OCI-LY1 (cell line): ENCODE results near the gene DNAH11.

ENCODE experiments used
- H2AFZ ChIP-seq: fragments of 200-600 bp; sonication (generic), shearing (Covaris generic); 2 replicates; pipeline ENCODE4 v1.6.0; 2014; ENCODE audit warnings: antibody characterized with exemption, mild to moderate bottlenecking, low read length
- H3F3A ChIP-seq: fragments of 200-600 bp; sonication (generic), shearing (Covaris generic); 2 replicates; pipeline ENCODE4 v1.6.0; 2014; ENCODE audit warnings: mild to moderate bottlenecking, antibody characterized with exemption, low read length, moderate library complexity; ENCODE audit not compliant: insufficient read depth
- H3K27ac ChIP-seq: fragments of 200-600 bp; sonication (generic); 2 replicates; pipeline ENCODE4 v1.5.1; 2014; ENCODE audit warnings: low read length, mixed run types, mild to moderate bottlenecking, low read depth; ENCODE audit not compliant: poor library complexity, severe bottlenecking
- H3K27me3 ChIP-seq: fragments of 200-600 bp; sonication (generic); 2 replicates; pipeline ENCODE4 v1.6.0; 2014; ENCODE audit warnings: antibody characterized with exemption, mild to moderate bottlenecking, low read length, moderate library complexity; ENCODE audit not compliant: insufficient read depth
- H3K36me3 ChIP-seq: fragments of 200-600 bp; sonication (generic); 2 replicates; pipeline ENCODE4 v1.6.1; 2014; ENCODE audit warnings: mild to moderate bottlenecking, antibody characterized with exemption, low read length, moderate library complexity, mixed read lengths; ENCODE audit not compliant: insufficient read depth
- H3K4me1 ChIP-seq: fragments of 200-600 bp; sonication (generic); 2 replicates; pipeline ENCODE4 v1.5.1; 2014; ENCODE audit warnings: mild to moderate bottlenecking, low read length, moderate library complexity; ENCODE audit not compliant: insufficient read depth, severe bottlenecking
- H3K4me2 ChIP-seq: fragments of 200-600 bp; sonication (generic), shearing (Covaris generic); 2 replicates; pipeline ENCODE4 v1.6.1; 2014; ENCODE audit warnings: low read length
- H3K4me3 ChIP-seq: fragments of 200-600 bp; sonication (generic); 2 replicates; pipeline ENCODE4 v1.5.1; 2014; ENCODE audit warnings: low read length, low read depth, mild to moderate bottlenecking, mixed read lengths; ENCODE audit not compliant: poor library complexity, severe bottlenecking
- H3K79me2 ChIP-seq: fragments of 200-600 bp; shearing (Covaris generic); 2 replicates; pipeline ENCODE4 v1.6.1; 2016; ENCODE audit warnings: mixed run types, low read length, mixed read lengths; ENCODE audit not compliant: insufficient read depth
- H3K9ac ChIP-seq: fragments of 200-600 bp; sonication (generic), shearing (Covaris generic); 2 replicates; pipeline ENCODE4 v1.6.1; 2014; ENCODE audit warnings: mild to moderate bottlenecking, low read length, mixed read lengths
- H3K9me2 ChIP-seq: fragments of 200-600 bp; sonication (generic), shearing (Covaris generic); 2 replicates; pipeline ENCODE4 v1.6.1; 2014; ENCODE audit warnings: low read depth, mild to moderate bottlenecking, low read length, mixed read lengths
- H3K9me3 ChIP-seq: fragments of 200-600 bp; shearing (Covaris generic); 2 replicates; pipeline ENCODE4 v1.6.1; 2014; ENCODE audit warnings: low read length, mixed read lengths
- H4K20me1 ChIP-seq: fragments of 200-600 bp; sonication (generic), shearing (Covaris generic); 2 replicates; pipeline ENCODE4 v1.6.0; 2016; ENCODE audit warnings: mild to moderate bottlenecking, low read length; ENCODE audit not compliant: insufficient read depth
- EZH2 ChIP-seq: fragments of 200-600 bp; sonication (generic), shearing (Covaris generic); IDR thresholded peaks from 2 replicates; pipeline ENCODE4 v1.8.0; 2017; ENCODE audit warnings: borderline replicate concordance, mixed run types, mild to moderate bottlenecking, antibody characterized with exemption, low read length, moderate library complexity, mixed read lengths
- TF ChIP-seq, protein P1 (sequence below): fragments of 200-600 bp; sonication (generic), shearing (Covaris generic); IDR thresholded peaks from 2 replicates; pipeline ENCODE4 v1.5.1; 2017; ENCODE audit warnings: mild to moderate bottlenecking, antibody characterized with exemption, low read length, moderate library complexity, mixed read lengths

The DNAH11 gene

DNA sequence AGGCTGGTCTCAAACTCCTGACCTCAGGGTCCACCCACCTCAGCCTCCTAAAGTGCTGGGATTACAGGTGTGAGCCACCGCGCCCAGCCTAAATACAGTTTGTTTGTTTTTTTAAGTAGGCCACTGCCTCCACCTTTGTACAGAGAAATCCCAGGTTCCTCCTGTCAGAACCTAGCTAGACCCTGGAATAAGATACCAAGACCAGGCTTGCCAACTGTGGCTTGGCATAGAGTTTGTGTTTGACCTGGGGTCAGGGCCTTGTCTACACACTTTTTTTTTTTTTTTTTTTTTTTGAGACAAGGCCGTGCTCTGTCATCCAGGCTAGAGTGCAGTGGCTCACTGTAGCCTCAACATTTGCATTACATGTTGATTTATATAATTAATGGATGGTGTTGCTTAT lies 34.3 kb upstream of the DNAH11 start:
- H3K9me2 ChIP-seq: no peaks in the 10 kb centered on the region
- no peaks in the 10 kb centered on the region for H3K4me1 ChIP-seq
- no peak overlapping the region for H2AFZ ChIP-seq
- TF ChIP-seq, protein P1, sequence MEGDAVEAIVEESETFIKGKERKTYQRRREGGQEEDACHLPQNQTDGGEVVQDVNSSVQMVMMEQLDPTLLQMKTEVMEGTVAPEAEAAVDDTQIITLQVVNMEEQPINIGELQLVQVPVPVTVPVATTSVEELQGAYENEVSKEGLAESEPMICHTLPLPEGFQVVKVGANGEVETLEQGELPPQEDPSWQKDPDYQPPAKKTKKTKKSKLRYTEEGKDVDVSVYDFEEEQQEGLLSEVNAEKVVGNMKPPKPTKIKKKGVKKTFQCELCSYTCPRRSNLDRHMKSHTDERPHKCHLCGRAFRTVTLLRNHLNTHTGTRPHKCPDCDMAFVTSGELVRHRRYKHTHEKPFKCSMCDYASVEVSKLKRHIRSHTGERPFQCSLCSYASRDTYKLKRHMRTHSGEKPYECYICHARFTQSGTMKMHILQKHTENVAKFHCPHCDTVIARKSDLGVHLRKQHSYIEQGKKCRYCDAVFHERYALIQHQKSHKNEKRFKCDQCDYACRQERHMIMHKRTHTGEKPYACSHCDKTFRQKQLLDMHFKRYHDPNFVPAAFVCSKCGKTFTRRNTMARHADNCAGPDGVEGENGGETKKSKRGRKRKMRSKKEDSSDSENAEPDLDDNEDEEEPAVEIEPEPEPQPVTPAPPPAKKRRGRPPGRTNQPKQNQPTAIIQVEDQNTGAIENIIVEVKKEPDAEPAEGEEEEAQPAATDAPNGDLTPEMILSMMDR: no peak
- no peak for TF ChIP-seq EZH2
- no peak overlapping the region for H3K4me2 ChIP-seq
- H3K9ac ChIP-seq: no peak overlapping the region
- H3K36me3 ChIP-seq: peaks cover 39% of the 10 kb centered on the region
- no peaks in the 10 kb centered on the region for H4K20me1 ChIP-seq
- H3F3A ChIP-seq: no peaks in the 10 kb centered on the region
- H3K9me3 ChIP-seq: 0 out of 2 replicates have a peak, but pooled peaks cover 7% of the 10 kb centered on the region
- no peak overlapping the region for H3K4me3 ChIP-seq
- H3K79me2 ChIP-seq: no peaks in the 10 kb centered on the region
- no peaks in the 10 kb centered on the region for H3K27me3 ChIP-seq
- no peak overlapping the region for H3K27ac ChIP-seq

- H3K4me3 ChIP-seq: no peak overlapping the region
- H3F3A ChIP-seq: no peaks in the 10 kb centered on the region
- peaks cover 27% of the 10 kb centered on the region for H3K36me3 ChIP-seq
- H3K27ac ChIP-seq: no peak overlapping the region
- no peak overlapping the region for H3K4me2 ChIP-seq
- no peak overlapping the region for H2AFZ ChIP-seq
- no peaks in the 10 kb centered on the region for H4K20me1 ChIP-seq
- 0 out of 2 replicates have a peak, but pooled peaks cover 4% of the 10 kb centered on the region for H3K9me3 ChIP-seq
- no peak for TF ChIP-seq EZH2
- TF ChIP-seq, protein P1: no peak
- H3K4me1 ChIP-seq: no peaks in the 10 kb centered on the region
- H3K9ac ChIP-seq: no peak overlapping the region
- no peaks in the 10 kb centered on the region for H3K27me3 ChIP-seq
- no peaks in the 10 kb centered on the region for H3K9me2 ChIP-seq
- H3K79me2 ChIP-seq: no peaks in the 10 kb centered on the region
These were observed 28.8 kb upstream of the DNAH11 start for GRCh38 chr7:21514062-21514461.

DNA sequence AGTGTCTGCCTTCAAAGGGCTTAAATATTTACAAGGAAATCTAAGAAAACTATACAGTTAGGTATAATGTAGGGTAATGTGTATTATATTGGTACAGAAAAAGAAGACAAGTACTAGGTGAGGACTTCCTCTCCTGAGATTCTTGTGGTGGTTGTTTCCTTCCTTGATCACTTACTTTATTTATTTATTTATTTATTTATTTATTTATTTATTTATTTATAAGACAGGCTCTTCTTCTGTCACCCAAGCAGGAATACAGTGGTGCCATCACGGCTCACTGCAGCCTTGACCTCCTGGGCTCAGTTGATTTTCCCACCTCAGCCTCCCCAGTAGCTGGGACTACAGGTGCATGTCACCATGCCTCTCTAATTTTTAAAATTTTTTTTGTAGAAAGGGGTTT lies 18.2 kb upstream of the DNAH11 start:
- Histone ChIP-seq H4K20me1 (no peaks in the 10 kb centered on the region), H3K36me3 (no peaks in the 10 kb centered on the region), H3K79me2 (no peaks in the 10 kb centered on the region), H3K4me1 (no peaks in the 10 kb centered on the region), H3F3A (no peaks in the 10 kb centered on the region), H3K27me3 (no peaks in the 10 kb centered on the region), H3K4me2 (no peak overlapping the region), H3K9me3 (peaks cover 6% of the 10 kb centered on the region; the same call in 1 of the 2 replicates), H2AFZ (no peak overlapping the region), H3K9ac (no peak overlapping the region), H3K27ac (no peak overlapping the region), H3K4me3 (no peak overlapping the region), H3K9me2 (no peaks in the 10 kb centered on the region)
- TF ChIP-seq, protein P1: no peak
- TF ChIP-seq EZH2: no peak
